Upper lobe of right lung (tissue), 1 donor: ENCODE results near the gene TAF1A. TPM values are rescaled to one million over a fixed set of nuclear protein-coding genes. Genes with fewer than 3 reads are reported as not detected.

Experiments used
- ATAC-seq: fragments of 200-7000 bp; cut with Tn5 transposase; one replicate; pipeline ENCODE4 v1.9.1; 2020; ENCODE audit warnings: mild to moderate bottlenecking, moderate library complexity
- DNase-seq: peaks from one replicate; pipeline ENCODE4 v3.0.0-alpha.2; 2020
- H3K27ac ChIP-seq: fragments of 200-600 bp; one replicate; pipeline ENCODE4 v1.8.0; 2022
- H3K27me3 ChIP-seq: fragments of 200-600 bp; one replicate; pipeline ENCODE4 v1.8.0; 2022; ENCODE audit warnings: mild to moderate bottlenecking
- H3K36me3 ChIP-seq: fragments of 200-600 bp; one replicate; pipeline ENCODE4 v1.8.0; 2022
- H3K4me1 ChIP-seq: fragments of 200-600 bp; one replicate; pipeline ENCODE4 v1.8.0; 2022
- H3K4me3 ChIP-seq: fragments of 200-600 bp; one replicate; pipeline ENCODE4 v1.8.0; 2022; ENCODE audit warnings: mild to moderate bottlenecking
- H3K9me3 ChIP-seq: fragments of 200-600 bp; one replicate; pipeline ENCODE4 v1.8.0; 2022
- intact Hi-C: fragments of 100-400 bp; cut with DNase I; formaldehyde crosslinking; loops from one replicate; pipeline ENCODE4 v1.11.0; 2022
- long read RNA-seq: library from polyadenylated mRNA; unstranded; transcript quantifications from one replicate; pipeline ENCODE4 v2.0.0, GENCODE V29; 2021
- total RNA-seq: library from RNA; stranded (reverse); fragmentation: NEBNext Ultra II Directional; extraction: Animal tissue kit (Norgen Biotek cat#: 25700); gene quantifications from one replicate; pipeline ENCODE4 v1.2.1, GENCODE V29; 2021
- TF ChIP-seq, protein P1 (sequence below): fragments of 200-600 bp; IDR thresholded peaks from one replicate; pipeline ENCODE4 v1.8.0; 2022; ENCODE audit warnings: antibody characterized with exemption
- donor health status: DM: no; HTN: yes; CAD: no; lungs with severe emphysema.

The TAF1A gene
- 7.1 TPM for total RNA-seq
- long read RNA-seq, partial matches to known transcripts, result 0 of 5 reads
- long read RNA-seq, other reads (novel, unspliced or antisense), result 3 of 5 reads

DNA sequence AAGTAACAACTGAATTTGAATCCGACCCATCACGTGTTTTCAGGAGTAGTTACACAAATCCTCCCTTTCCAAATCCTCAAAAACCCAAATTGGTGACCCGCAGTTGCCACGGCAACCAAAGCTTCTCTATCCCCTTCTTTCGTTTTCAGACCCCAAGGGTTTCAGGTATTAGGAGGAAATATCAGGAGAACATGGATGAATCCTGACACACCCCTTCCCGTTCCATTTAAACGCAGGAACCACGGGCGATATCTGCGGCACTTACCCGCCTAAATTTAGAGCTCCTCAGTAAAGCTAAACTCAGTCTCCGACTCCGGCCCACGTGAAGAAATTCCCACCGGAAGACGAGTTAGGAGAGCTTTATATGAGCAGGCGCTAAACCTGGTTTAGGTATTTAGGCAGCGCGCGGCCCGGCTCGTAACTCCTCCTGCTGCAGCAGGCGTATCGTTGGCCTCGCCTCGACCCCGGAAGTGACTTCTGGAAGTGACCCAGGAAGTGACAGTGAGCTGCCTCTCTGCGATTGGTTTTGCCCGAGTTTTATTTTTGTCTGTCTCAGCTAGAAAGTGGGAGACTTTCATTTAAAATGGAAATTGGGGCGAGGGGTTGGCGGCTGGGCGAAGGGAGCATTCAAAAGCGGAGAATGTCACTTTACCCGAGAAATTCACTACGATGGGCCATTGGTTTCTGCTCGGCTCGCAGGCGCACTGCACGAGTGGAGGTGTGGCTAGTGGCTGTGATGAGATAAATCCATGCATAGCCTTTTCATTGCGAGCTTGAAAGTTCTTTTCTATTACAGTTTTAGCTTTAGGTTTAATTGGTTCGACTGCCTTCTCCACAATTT lies at the start of gene TAF1A:
TSS of gene TAF1A (minus strand) at position 472 of the 841 bp plus-strand sequence.
- TF ChIP-seq, protein P1, sequence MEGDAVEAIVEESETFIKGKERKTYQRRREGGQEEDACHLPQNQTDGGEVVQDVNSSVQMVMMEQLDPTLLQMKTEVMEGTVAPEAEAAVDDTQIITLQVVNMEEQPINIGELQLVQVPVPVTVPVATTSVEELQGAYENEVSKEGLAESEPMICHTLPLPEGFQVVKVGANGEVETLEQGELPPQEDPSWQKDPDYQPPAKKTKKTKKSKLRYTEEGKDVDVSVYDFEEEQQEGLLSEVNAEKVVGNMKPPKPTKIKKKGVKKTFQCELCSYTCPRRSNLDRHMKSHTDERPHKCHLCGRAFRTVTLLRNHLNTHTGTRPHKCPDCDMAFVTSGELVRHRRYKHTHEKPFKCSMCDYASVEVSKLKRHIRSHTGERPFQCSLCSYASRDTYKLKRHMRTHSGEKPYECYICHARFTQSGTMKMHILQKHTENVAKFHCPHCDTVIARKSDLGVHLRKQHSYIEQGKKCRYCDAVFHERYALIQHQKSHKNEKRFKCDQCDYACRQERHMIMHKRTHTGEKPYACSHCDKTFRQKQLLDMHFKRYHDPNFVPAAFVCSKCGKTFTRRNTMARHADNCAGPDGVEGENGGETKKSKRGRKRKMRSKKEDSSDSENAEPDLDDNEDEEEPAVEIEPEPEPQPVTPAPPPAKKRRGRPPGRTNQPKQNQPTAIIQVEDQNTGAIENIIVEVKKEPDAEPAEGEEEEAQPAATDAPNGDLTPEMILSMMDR, result no peak
- H3K27ac ChIP-seq, result peak within 1 kb of the TSS; percentile 80
- H3K9me3 ChIP-seq, result no peaks in the 10 kb centered on the region
- DNase-seq (peak; percentile 93), ATAC-seq (peak; percentile 100)
- peaks cover 9% of the 10 kb centered on the region for H3K36me3 ChIP-seq
- H3K4me1 ChIP-seq, result peaks cover 29% of the 10 kb centered on the region
- no peaks in the 10 kb centered on the region for H3K27me3 ChIP-seq
- H3K4me3 ChIP-seq, result peak within 1 kb of the TSS; percentile 74
- intact Hi-C loops, result no loop called here

DNA sequence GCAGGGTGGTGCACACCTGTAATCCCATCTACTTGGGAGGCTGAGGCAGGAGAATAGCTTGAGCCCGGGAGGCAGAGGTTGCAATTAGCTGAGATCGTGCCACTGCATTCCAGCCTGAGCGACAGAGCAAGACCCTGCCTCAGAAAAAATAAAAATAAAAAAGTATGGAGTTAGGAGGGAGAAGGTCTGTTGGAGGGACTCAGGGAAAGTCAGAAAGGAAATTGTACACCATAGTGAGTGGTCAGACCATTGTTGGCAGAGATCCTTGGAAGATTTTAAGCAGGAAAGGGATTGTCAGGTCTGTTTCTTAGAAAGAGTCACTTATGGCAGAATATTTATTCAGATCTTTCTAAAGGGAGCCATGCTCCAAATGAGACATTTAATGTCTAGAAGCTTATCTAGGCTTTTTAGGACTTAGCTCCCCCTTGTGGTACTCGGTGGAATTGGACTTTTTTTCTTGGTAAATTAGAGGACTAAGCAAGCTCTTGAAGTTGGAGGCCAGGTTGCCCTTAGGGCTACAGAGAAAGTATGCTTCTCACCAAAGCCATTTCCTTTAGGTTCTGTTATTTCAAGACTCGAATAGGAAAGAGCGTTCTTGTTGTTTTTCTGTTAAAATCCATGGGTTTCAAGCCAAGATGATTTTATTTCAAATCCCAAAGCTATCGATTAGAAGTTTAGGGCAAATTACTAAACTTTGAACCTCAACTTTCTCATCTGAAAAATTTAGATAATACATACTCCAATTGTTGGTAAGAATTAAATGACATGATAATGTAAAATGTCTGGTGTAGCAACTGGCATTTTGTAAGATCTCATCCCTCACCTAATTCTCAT lies 44.7 kb upstream of the TAF1A start:
- Histone ChIP-seq H3K4me3 (no peak overlapping the region), H3K4me1 (no peaks in the 10 kb centered on the region), H3K36me3 (peaks cover 78% of the 10 kb centered on the region), H3K27me3 (no peaks in the 10 kb centered on the region), H3K27ac (no peak overlapping the region), H3K9me3 (no peaks in the 10 kb centered on the region)
- intact Hi-C loops, result loop anchor here (5.0 kb wide), 1 partner anchor 167 kb away; no protein-coding TSS in a partner anchor
- TF ChIP-seq, protein P1, result peak; percentile 93
- DNase-seq, result no peak
- ATAC-seq, result peak; percentile 93

DNA sequence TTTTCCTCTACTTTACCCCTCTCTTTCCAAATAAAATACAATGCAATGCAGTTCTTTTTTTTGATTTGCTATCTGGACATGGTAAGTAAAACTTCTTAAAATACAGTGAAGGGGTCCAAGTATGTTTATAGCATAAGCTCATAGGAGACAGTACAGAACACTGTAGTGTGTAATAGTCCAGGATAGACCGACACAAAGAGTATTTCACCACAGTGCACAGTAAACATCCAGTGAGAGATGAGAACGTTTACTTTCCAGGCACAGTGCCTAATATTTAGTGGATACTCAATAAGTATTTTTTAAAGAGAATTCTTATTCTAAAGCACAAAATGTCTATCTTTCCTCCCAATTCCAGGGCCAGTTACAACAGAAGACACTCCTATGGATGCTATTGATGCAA lies 43.0 kb upstream of the TAF1A start:
- ATAC-seq, result no peak
- intact Hi-C loops, result loop anchor here (5.0 kb wide), 1 partner anchor 165 kb away; no protein-coding TSS in a partner anchor

DNA sequence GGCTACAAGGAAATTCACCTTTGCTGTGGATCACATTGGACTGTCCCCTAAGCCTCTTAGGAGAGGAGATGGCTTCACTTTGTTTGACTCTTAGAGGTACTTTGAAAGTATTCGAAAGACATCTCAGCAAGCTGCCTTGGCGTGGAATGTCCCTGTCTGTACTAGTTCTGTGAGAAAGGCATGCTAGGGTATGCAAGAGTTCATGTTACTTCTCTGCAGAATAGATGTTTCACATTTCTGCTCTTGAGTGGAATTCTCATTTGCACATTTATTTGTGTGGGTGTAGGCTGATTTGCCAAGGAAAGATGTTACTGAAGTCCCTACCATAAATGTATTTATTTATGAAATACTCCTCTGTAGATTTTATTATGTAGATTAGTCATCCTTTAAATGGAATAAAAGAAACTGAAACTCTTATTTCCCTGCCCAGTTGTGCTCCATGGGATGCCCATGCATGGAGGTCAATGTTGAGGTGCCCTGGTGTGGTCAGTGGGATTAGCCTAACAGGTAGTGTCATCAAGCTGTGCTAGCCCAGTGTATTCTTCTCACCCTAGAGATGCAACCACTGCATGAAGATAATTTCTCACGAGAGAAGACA lies 42.0 kb upstream of the TAF1A start:
- Histone ChIP-seq H3K27me3 (no peaks in the 10 kb centered on the region), H3K4me3 (no peak overlapping the region), H3K4me1 (no peaks in the 10 kb centered on the region), H3K27ac (no peak overlapping the region), H3K36me3 (peaks cover 95% of the 10 kb centered on the region), H3K9me3 (no peaks in the 10 kb centered on the region)
- DNase-seq (no peak), ATAC-seq (no peak)
- TF ChIP-seq, protein P1, result no peak
- intact Hi-C loops, result loop anchor here (5.0 kb wide), 1 partner anchor 164 kb away; no protein-coding TSS in a partner anchor

More for the DNA sequence above, 43.0 kb upstream of the TAF1A start:
- Histone ChIP-seq H3K4me1 (no peaks in the 10 kb centered on the region), H3K9me3 (no peaks in the 10 kb centered on the region), H3K27me3 (no peaks in the 10 kb centered on the region), H3K27ac (no peak overlapping the region), H3K36me3 (peaks cover 90% of the 10 kb centered on the region), H3K4me3 (no peak overlapping the region)
- TF ChIP-seq, protein P1, result no peak
- DNase-seq, result no peak

DNA sequence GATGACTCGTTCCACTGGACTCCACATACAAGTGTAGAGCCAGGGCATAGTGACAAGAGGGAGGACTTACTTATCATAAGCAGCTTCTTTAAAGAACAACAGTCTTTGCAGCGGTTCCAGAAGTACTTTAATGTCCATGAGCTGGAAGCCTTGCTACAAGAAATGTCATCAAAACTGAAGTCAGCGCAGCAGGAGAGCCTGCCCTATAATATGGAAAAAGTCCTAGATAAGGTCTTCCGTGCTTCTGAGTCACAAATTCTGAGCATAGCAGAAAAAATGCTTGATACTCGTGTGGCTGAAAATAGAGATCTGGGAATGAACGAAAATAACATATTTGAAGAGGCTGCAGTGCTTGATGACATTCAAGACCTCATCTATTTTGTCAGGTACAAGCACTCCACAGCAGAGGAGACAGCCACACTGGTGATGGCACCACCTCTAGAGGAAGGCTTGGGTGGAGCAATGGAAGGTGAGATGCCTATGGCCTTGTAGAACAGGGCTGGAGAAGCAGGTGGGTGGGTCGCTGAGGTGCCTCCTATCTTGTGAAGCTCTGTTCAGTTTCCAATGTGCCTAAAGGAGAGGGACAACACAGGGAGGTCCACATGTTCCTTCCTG lies 40.3 kb upstream of the TAF1A start:
- intact Hi-C loops, result loop anchor here (5.0 kb wide), 1 partner anchor 163 kb away; no protein-coding TSS in a partner anchor
- H3K9me3 ChIP-seq, result no peaks in the 10 kb centered on the region

More for the DNA sequence above, 40.3 kb upstream of the TAF1A start:
- TF ChIP-seq, protein P1, result no peak
- Histone ChIP-seq H3K4me3 (no peak overlapping the region), H3K36me3 (peaks cover 100% of the 10 kb centered on the region), H3K27me3 (no peaks in the 10 kb centered on the region), H3K4me1 (no peaks in the 10 kb centered on the region), H3K27ac (no peak overlapping the region)
- no peak for DNase-seq
- ATAC-seq, result no peak
